HepG2 (cell line): ENCODE results near the gene SKP1. TPM values are rescaled to one million over a fixed set of nuclear protein-coding genes. Genes with fewer than 3 reads are reported as not detected.

Experiments
- ATAC-seq: fragments of 200-7000 bp; cut with Tn5 transposase; 3 replicates; pipeline ENCODE4 v1.9.1; 2020; ENCODE audit warnings: mild to moderate bottlenecking, moderate library complexity
- BruUV-seq: library from RNA; stranded (reverse); fragments of 400-500 nt; replicated peaks from 2 replicates; lab custom pipeline; 2021; lab: Mats Ljungman, UMichigan
- CTCF ChIA-PET: fragments of 300-600 bp; formaldehyde crosslinking; extraction: SDS; loops from one replicate; lab custom pipeline; 2021; ENCODE audit warnings: low total read pairs, inconsistent platforms, low intra/inter-chr PET ratio; lab: Yijun Ruan, JAX
- POLR2A ChIA-PET: fragments of 350-600 bp; sonication (Branson Sonifier 250); formaldehyde crosslinking; loops from one replicate; lab custom pipeline; 2020; ENCODE audit warnings: antibody characterized with exemption, inconsistent platforms; lab: Yijun Ruan, JAX
- DNase-seq: peaks from one replicate; pipeline ENCODE4 v3.0.0-alpha.2; 2015; ENCODE audit warnings: low spot score
- FAIRE-seq: peaks from 3 replicates; lab custom pipeline; 2011; peaks lifted over from hg19 to GRCh38; lab: Jason Lieb, UNC
- H2AFZ ChIP-seq: one replicate; pipeline ENCODE4 v1.6.1; 2011; ENCODE audit warnings: low read length, inconsistent platforms
- H3K27ac ChIP-seq: fragments of 300-600 bp; 3 replicates; pipeline ENCODE4 v1.8.0; 2011; ENCODE audit warnings: mixed run types, mild to moderate bottlenecking, mixed read lengths, low read length, inconsistent platforms; ENCODE audit not compliant: insufficient read depth; ENCODE audit errors: extremely low read length
- H3K27me3 ChIP-seq, 2 experiments: fragments of 200-600 bp in 1 of 2; 2 replicates in 1 of 2; 3 replicates in 1 of 2; pipeline versions ENCODE4 v1.6.0 to v1.8.0; 2011; ENCODE audit warnings: low read length in 2 of 2, mild to moderate bottlenecking in 2 of 2, moderate library complexity in 2 of 2, inconsistent platforms in 1 of 2; ENCODE audit not compliant: insufficient read depth in 2 of 2, control insufficient read depth in 1 of 2
- H3K36me3 ChIP-seq, 2 experiments: fragments of 200-600 bp in 1 of 2; replicated peaks in 1 of 2; 2 replicates in 1 of 2; 3 replicates in 1 of 2; pipeline versions ENCODE4 v1.5.1 to v1.8.0; 2011; ENCODE audit warnings: low read length in 2 of 2, inconsistent platforms in 1 of 2; ENCODE audit not compliant: insufficient read depth in 2 of 2, control insufficient read depth in 1 of 2
- H3K4me1 ChIP-seq: 2 replicates; pipeline ENCODE4 v1.5.1; 2012; ENCODE audit warnings: low read length, inconsistent platforms; ENCODE audit not compliant: insufficient read depth
- H3K4me2 ChIP-seq: 2 replicates; pipeline ENCODE4 v1.6.0; 2011; ENCODE audit warnings: low read depth, low read length, inconsistent platforms
- H3K4me3 ChIP-seq, 3 experiments: fragments of 200-600 bp in 1 of 3; sonication (generic), shearing (Covaris generic) in 1 of 3; replicated peaks in 1 of 3; 2 replicates each; pipeline ENCODE4 v1.5.1; 2011 to 2016; ENCODE audit warnings: low read length in 3 of 3, inconsistent platforms in 2 of 3, low read depth in 2 of 3, mild to moderate bottlenecking in 2 of 3, control low read depth in 1 of 3, mixed read lengths in 1 of 3; ENCODE audit not compliant: insufficient read depth in 1 of 3
- H3K79me2 ChIP-seq: one replicate; pipeline ENCODE4 v1.6.1; 2011; ENCODE audit warnings: low read length, inconsistent platforms; ENCODE audit not compliant: insufficient read depth
- H3K9ac ChIP-seq: 2 replicates; pipeline ENCODE4 v1.6.0; 2011; ENCODE audit warnings: mild to moderate bottlenecking, low read depth, low read length, inconsistent platforms; ENCODE audit not compliant: insufficient read depth
- H3K9me3 ChIP-seq: 2 replicates; pipeline ENCODE4 v1.5.1; 2012; ENCODE audit warnings: mild to moderate bottlenecking, low read length
- H4K20me1 ChIP-seq: 2 replicates; pipeline ENCODE4 v1.6.0; 2011; ENCODE audit warnings: inconsistent platforms, mild to moderate bottlenecking, low read length, moderate library complexity; ENCODE audit not compliant: insufficient read depth
- BRF2 ChIP-seq: sonication (generic); formaldehyde crosslinking; IDR thresholded peaks from 2 replicates; pipeline ENCODE4 v1.8.1; 2022; ENCODE audit warnings: mild to moderate bottlenecking, missing genetic modification reagents
- GLI4 ChIP-seq: sonication (generic); formaldehyde crosslinking; IDR thresholded peaks from 2 replicates; pipeline ENCODE4 v1.5.1; 2020; ENCODE audit warnings: missing genetic modification reagents, mild to moderate bottlenecking, moderate library complexity, borderline replicate concordance
- NFKBIZ ChIP-seq: IDR thresholded peaks from 2 replicates; pipeline ENCODE4 v1.6.1; 2018; ENCODE audit warnings: missing genetic modification reagents, missing compliant biosample characterization
- NFYB ChIP-seq: sonication (generic); formaldehyde crosslinking; IDR thresholded peaks from 2 replicates; pipeline ENCODE4 v1.4.0; 2020; ENCODE audit warnings: missing genetic modification reagents
- PLRG1 ChIP-seq: fragments of 450-650 bp; conservative IDR thresholded peaks from 2 replicates; pipeline ENCODE4 v1.6.1; 2016
- SOX6 ChIP-seq, 2 experiments: fragments of 450-650 bp in 1 of 2; sonication (generic) in 1 of 2; formaldehyde crosslinking in 1 of 2; IDR thresholded peaks; 2 replicates each; pipeline versions ENCODE4 v1.4.0 to v1.6.1; 2017 to 2020; ENCODE audit warnings: antibody characterized with exemption in 1 of 2, mild to moderate bottlenecking in 1 of 2, missing genetic modification reagents in 1 of 2
- ZBTB8A ChIP-seq: sonication (generic); formaldehyde crosslinking; IDR thresholded peaks from 2 replicates; pipeline ENCODE4 v1.4.0; 2020; ENCODE audit warnings: mild to moderate bottlenecking, low read depth, missing genetic modification reagents, borderline replicate concordance
- ZFP91 ChIP-seq: sonication (generic); formaldehyde crosslinking; IDR thresholded peaks from 2 replicates; pipeline ENCODE4 v1.9.0; 2022; ENCODE audit warnings: missing genetic modification reagents, mild to moderate bottlenecking, borderline replicate concordance
- ZNF263 ChIP-seq: sonication (generic); formaldehyde crosslinking; IDR thresholded peaks from 2 replicates; pipeline ENCODE4 v1.4.0; 2020; ENCODE audit warnings: missing genetic modification reagents
- ZNF577 ChIP-seq: sonication (generic); formaldehyde crosslinking; IDR thresholded peaks from 2 replicates; pipeline ENCODE4 v1.4.0; 2020; ENCODE audit warnings: mild to moderate bottlenecking, low read depth, missing genetic modification reagents, borderline replicate concordance
- ZNF788 ChIP-seq: sonication (generic); formaldehyde crosslinking; IDR thresholded peaks from 2 replicates; pipeline ENCODE4 v1.5.0; 2020; ENCODE audit warnings: mild to moderate bottlenecking, missing genetic modification reagents, borderline replicate concordance
- ZZZ3 ChIP-seq: sonication (generic); formaldehyde crosslinking; IDR thresholded peaks from 2 replicates; pipeline ENCODE4 v1.4.0; 2020; ENCODE audit warnings: missing genetic modification reagents, mild to moderate bottlenecking, borderline replicate concordance
- WGBS: methylation state at CpG from one replicate; pipeline ENCODE4 v1.1.6; 2017; ENCODE audit warnings: low lambda C conversion rate; 5-methylcytosine and 5-hydroxymethylcytosine counted together
- in situ Hi-C: cut with HindIII; loops from 2 replicates; pipeline ENCODE4 v1.10.0; 2017; ENCODE audit warnings: low pct_unique_long_range_greater_than_20kb; ENCODE audit not compliant: extremely low pct_ligation_motif_present
- intact Hi-C: fragments of 100-400 bp; cut with micrococcal nuclease; formaldehyde crosslinking; loops from one replicate; pipeline ENCODE4 v1.10.0; 2022; ENCODE audit not compliant: unreplicated experiment
- polyA plus RNA-seq, 8 experiments: library from polyadenylated mRNA; depleted of rRNA in 3 of 8; stranded (reverse) in 7 of 8; unstranded in 1 of 8; fragments of >200 nt; fragmentation: Illumina TruSeq in 4 of 8; extraction: Trizol in 4 of 8; gene quantifications; 2 replicates each; pipeline versions ENCODE4 v1.2.1 to v1.2.3, GENCODE V29; 2011 to 2016; ENCODE audit warnings: low read depth in 4 of 8, missing spikeins in 1 of 8, mixed read lengths in 1 of 8; ENCODE audit not compliant: insufficient read depth in 1 of 8
- total RNA-seq, 5 experiments: library from RNA; depleted of rRNA; stranded (reverse); fragments of >200 nt; fragmentation: Illumina TruSeq; extraction: Trizol; gene quantifications; 2 replicates each; pipeline ENCODE4 v1.2.3, GENCODE V29; 2016; ENCODE audit warnings: low read depth in 1 of 5
- TF ChIP-seq, protein P1 (sequence below): sonication (generic); formaldehyde crosslinking; conservative IDR thresholded peaks from 2 replicates; pipeline ENCODE4 v1.4.0; 2020; ENCODE audit warnings: missing genetic modification reagents

SKP1 gene
- total and polyA plus RNA-seq, 2 of the 13 experiments (the other 11 are each of a cell fraction or from before 2014, with no cell fraction given) = 134 to 340 TPM

GRCh38 chr5:134177369-134178095 lies 782 bp upstream of the SKP1 start:
- no peak for FAIRE-seq
- H3K4me1 ChIP-seq = peaks cover 45% of the 10 kb centered on the region
- peak overlapping the region; percentile 95 to 97 (median 97) for H3K4me3 ChIP-seq
- POLR2A ChIA-PET = interaction anchor here (0.8 to 2.9 kb wide), 21 partner anchors 9 to 410 kb away, joined by 3 to 46 read pairs (median 4); partner anchors contain the start of gene PPP2CA
- no peaks in the 10 kb centered on the region for H3K27me3 ChIP-seq
- no peaks in the 10 kb centered on the region for H3K9me3 ChIP-seq
- in situ Hi-C loops (loop anchor here (5.0 to 25.0 kb wide), 2 partner anchors 50 to 410 kb away; partner anchors contain the start of gene PPP2CA), intact Hi-C loops (loop anchor here (5.0 kb wide), 1 partner anchor 50 kb away; the partner anchor contains the start of gene PPP2CA)
- peak overlapping the region; percentile 60 for H2AFZ ChIP-seq
- peaks cover 32% of the 10 kb centered on the region for H4K20me1 ChIP-seq
- peak; percentile 38 for ATAC-seq
- peaks cover under 1 to 10% of the 10 kb centered on the region in 2 experiments; a peak in 4 of 5 replicates for H3K36me3 ChIP-seq
- H3K79me2 ChIP-seq = peaks cover 40% of the 10 kb centered on the region
- H3K9ac ChIP-seq = peak overlapping the region; percentile 99
- DNase-seq = peak; percentile 49
- CTCF ChIA-PET = no interaction called here
- peak overlapping the region; percentile 99 for H3K4me2 ChIP-seq
- H3K27ac ChIP-seq = peak overlapping the region; percentile 98
- TSS peak; percentile 97 for BruUV-seq
- 0% methylated on average over 11 of the region's 29 CpGs for WGBS
- TF ChIP-seq NFYB (CRISPR knock-in tag) = no peak
- TF ChIP-seq ZNF577 (CRISPR knock-in tag) = no peak
- no peak for TF ChIP-seq SOX6 (IDR thresholded peaks at IDR 0.05)
- peak; percentile 17; the same call in 1 of the 2 replicates for TF ChIP-seq SOX6 (CRISPR knock-in tag; IDR thresholded peaks at IDR 0.05)
- no peak for TF ChIP-seq NFKBIZ (CRISPR knock-in tag)
- no peak for TF ChIP-seq PLRG1
- no peak for TF ChIP-seq GLI4 (CRISPR knock-in tag)
- 0 out of 2 replicates have a peak, but pooled peaks have one; percentile 18 for TF ChIP-seq ZZZ3 (CRISPR knock-in tag)
- TF ChIP-seq, protein P1, sequence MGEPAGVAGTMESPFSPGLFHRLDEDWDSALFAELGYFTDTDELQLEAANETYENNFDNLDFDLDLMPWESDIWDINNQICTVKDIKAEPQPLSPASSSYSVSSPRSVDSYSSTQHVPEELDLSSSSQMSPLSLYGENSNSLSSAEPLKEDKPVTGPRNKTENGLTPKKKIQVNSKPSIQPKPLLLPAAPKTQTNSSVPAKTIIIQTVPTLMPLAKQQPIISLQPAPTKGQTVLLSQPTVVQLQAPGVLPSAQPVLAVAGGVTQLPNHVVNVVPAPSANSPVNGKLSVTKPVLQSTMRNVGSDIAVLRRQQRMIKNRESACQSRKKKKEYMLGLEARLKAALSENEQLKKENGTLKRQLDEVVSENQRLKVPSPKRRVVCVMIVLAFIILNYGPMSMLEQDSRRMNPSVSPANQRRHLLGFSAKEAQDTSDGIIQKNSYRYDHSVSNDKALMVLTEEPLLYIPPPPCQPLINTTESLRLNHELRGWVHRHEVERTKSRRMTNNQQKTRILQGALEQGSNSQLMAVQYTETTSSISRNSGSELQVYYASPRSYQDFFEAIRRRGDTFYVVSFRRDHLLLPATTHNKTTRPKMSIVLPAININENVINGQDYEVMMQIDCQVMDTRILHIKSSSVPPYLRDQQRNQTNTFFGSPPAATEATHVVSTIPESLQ (CRISPR knock-in tag) = no peak
- TF ChIP-seq ZNF263 (CRISPR knock-in tag) = peak; percentile 52; the same call in 1 of the 2 replicates
- TF ChIP-seq ZBTB8A (CRISPR knock-in tag) = no peak
- no peak for TF ChIP-seq BRF2 (CRISPR knock-in tag)
- TF ChIP-seq ZNF788 (CRISPR knock-in tag) = no peak
- TF ChIP-seq ZFP91 (CRISPR knock-in tag) = no peak
